GM19372 (cell line): Measurements from ENCODE around the gene APBB3.
"Not testable (repeated sequence)": the region's sequence is repeated elsewhere in the genome, so short reads cannot be mapped to it uniquely, and the experiment has no call there.

ENCODE experiments used
- ATAC-seq: cut with Tn5 transposase; IDR thresholded peaks from one replicate; pipeline ENCODE4 v1.9.1; 2021; ENCODE audit warnings: mild to moderate bottlenecking, low read depth, moderate library complexity; ENCODE audit not compliant: unreplicated experiment

The APBB3 gene, protein sequence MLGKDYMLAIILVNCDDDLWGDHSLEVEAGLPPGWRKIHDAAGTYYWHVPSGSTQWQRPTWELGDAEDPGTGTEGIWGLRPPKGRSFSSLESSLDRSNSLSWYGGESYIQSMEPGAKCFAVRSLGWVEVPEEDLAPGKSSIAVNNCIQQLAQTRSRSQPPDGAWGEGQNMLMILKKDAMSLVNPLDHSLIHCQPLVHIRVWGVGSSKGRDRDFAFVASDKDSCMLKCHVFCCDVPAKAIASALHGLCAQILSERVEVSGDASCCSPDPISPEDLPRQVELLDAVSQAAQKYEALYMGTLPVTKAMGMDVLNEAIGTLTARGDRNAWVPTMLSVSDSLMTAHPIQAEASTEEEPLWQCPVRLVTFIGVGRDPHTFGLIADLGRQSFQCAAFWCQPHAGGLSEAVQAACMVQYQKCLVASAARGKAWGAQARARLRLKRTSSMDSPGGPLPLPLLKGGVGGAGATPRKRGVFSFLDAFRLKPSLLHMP

DNA sequence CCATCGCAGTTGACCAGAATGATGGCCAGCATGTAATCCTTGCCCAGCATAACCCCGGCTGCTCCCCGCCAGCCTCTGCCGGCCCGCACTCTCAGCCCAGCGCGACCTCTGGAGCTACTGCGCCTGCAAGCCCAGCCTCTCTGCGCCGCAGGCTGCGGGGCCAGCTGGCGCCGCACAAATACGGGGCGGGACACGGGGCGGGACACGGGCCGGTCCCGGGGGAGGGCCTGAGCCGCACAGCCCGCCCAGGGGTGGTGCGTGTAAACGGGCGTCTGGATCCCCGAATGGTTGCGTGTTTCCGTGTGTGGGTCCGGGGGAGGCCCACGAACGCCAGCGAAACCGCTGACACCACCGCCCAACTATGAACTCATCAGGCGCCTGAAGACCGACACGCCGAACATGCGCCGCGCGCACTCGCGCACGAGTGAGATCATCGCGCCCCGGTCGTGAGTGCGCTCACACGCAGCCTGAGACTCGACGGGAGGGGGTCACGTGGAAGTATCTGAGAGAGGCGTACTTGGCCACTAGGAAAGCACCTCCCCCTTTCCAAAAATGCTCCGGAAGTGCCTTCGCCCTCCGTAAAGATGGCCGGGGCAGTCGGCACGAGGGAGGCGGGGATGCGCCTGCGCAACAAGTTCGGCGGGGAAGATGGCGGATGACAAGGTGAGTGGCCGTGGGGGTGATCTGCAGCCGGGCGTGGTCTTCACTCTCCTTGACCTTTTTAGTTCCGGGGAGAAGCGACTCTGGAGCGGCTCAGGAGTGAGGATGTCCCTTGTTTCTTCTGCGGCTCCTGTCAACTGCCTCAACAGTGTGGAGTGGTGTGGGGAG, at the start of gene APBB3, which contains the start of gene SLC35A4:
Gene APBB3, minus strand, starts transcription at position 403 of the 828 bp plus-strand sequence. Its CDS starts 353 bp downstream, at position 50.
Gene SLC35A4, plus strand, starts transcription at position 633 of the 828 bp plus-strand sequence. CDS start 2,342 bp downstream, outside the sequence.
- ATAC-seq: peak; percentile 88

DNA sequence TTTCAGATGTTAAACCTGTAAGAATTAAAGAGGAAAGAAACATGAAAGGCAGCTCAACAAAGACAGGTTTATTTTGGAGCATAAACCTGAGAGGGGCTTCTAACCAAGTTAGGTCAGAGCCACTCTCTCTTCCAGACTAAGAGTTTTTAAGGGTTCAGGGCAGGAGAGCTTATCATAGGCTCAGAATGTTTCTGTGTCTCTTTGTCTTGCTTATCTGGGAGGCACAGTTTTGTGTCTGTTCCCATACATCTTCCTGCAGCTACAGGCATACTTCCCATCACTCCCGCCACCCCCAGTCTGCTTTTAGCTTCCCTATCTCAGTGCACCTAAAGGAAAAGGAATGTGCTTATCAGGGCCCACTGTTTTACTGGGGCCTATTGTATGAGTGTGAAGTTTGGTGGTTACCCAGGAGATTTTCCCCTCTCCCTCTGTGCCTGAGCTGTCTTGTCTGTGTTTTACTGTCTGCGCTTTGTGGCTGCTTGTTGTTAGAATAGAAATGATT, 46.7 kb upstream of the APBB3 start:
- ATAC-seq: no peak

DNA sequence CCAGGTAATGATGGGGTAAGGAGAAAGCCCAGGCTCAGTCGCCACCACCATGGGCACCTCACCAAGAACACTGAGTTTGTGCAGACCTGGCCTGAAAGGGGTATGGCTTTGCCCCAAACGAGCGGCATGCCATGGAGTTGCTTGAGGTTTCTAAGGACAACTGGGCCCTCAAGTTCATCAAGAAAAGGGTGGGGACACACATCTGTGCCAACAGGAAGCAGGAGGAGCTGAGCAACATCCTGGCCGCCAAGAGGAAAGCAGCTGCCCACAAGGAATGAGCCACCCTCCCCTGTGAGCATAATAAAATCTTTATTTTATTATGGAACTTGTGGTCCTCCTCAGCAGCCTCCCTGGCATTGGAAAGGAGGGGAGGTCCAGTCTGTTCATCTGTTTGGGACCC, 44.7 kb upstream of the APBB3 start:
- ATAC-seq: no peak

DNA sequence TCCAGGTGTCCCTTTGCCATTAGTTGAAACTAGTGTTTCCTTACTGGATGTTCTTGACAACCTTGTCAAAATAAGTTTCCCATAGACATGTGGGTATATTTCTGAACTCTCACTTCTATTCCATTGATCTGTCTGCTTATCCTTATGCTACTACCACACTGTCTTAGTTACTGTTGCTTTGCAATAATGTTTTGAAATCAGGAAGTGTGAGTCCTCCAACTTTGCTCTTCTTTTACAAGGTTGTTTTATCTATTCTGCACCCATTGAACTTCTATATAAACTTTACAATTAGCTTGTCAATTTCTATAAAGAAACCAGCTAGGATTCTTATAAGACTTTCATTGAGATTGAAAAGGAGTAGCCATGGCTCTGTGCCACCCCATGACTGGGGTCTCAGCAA, 44.3 kb upstream of the APBB3 start:
- no peak for ATAC-seq

DNA sequence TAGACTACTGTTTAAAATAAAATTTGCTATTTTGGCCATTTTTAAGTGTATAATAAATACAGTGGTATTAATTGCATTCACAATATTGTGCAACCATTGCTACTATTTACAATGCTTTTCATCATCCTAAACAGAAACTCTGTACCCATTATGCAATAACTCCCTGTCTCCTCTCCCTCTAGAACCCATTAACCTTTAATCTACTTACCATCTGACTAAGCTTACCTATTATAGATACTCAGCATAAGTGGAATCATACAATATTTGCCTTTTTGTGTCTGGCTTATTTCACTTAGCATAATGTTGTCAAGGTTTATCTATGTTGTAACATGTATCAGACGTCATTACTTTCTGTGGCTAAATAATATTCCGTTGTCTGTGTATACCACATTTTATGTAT, 42.6 kb upstream of the APBB3 start:
- no peak for ATAC-seq

DNA sequence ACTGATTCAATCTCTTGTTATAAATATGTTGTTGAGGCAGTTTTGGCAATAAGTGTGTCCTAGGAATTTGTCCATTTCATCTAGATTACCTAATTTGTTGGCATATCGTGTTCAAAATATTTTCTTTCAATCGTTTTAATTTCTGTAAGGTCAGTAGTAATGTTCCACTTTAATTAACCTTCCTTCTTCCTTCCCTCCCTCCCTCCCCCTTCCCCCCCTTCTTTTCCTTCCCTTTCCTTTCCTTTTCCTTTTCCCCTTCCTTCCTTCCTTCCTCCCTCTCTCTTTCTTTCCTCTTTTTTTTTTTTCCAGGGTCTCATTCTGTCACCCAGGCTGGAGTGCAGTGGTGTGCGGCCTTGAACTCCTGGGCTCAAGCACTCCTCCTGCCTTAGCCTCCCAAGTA, 41.5 kb upstream of the APBB3 start:
- no peak for ATAC-seq

DNA sequence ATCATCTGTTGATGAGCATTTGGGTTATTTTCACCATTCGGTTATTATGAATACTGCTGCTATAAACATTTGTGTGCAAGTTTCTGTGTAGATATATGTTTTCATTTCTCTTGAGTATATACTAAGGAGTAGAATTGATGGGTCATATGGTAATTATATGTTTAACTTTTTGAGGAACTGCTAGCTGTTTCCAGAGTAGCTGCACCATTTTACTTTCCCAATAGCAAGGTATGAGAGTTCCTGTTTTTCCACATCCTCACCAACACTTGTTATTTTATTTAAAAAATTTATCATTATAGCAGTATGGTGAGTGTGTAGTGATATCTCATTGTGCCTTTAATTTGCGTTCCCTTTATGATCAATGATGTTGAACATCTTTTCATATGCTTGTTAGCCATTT, 39.3 kb upstream of the APBB3 start:
- no peak for ATAC-seq

DNA sequence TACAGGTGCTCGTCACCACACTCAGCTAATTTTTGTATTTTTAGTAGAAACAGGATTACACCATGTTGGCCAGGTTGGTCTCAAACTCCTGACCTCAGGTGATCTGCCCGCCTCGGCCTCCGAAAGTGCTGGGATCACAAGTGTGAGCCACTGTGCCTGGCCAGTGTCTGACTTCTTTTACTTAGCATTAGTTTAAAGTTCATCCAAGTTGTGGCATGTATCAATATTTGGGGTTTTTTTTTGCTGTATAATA, 39.0 kb upstream of the APBB3 start:
- ATAC-seq: not testable (repeated sequence)

DNA sequence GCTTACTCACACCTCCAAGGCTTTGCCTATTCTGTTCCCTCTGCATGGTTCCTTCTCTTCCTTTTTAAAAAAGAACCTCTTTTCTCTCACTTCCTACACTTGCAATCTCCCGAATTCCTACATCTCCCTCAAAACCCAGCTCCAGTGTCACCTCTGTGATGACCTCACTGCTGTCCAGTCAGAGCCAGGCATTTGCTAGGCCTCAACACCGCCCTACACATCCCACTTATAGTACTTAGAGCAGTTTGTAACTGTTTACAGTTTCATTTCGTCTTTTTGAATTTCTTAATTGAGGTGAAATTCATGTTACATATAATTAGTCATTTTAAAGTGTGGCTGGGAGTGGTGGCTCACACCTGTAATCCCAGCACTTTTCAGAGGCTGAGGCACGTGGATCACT, 37.7 kb upstream of the APBB3 start:
- no peak for ATAC-seq

DNA sequence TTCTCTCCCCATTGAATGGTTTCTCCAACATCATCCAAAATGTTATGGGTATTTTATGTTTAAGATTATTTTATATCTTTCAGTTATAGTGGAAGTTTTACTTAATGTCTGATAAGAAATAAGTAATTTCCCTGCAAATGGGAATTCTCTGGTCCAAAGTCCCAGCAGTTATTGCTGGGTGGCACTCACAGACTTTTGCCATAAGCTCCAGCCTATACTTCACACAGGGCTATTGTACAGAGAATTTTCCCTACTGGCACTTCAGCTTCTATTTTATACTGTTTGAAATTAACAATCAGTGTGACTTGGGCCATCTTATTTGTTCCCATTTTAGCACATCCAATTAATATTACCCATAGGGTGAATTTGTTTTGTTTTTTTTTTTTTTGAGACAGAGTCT, 35.7 kb upstream of the APBB3 start:
- ATAC-seq: no peak

DNA sequence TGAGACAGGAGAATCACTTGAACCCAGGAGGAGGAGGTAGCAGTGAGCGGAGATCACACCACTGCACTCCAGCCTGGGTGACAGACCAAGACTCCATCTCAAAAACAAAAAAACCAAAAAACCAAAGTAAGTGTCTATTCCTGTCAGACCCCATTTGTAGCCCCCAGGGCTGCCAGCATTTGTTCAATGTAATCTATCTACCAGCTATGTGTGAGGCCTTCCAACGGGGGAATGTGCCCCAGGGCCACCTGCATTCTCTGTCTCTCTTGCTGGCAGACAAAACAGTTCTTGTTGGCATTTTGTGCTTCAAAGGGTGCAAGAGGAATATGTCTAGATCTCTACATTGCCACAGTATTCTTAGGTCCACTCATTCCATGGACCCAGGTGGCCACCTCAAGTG, 34.4 kb upstream of the APBB3 start:
- ATAC-seq: no peak

DNA sequence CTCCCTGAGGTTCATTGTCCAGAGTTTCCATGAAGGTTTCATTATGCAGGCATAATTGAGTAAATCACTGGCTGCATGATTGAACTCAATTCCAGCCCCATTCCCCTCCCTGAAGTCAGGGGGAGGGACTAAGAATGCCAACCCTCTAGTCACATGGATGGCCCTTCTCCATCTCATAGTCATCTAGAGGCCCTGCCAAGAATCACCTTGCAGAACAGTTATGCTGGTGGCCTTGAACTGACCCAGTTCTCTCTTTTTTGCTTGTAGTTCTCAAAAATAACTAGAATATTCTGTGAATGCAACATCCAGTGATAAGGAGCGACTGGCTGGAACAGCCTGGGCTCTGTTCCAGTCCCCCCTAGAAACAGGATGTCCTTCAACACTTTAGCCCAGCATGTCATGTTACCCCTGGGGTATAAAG, 31.9 kb upstream of the APBB3 start:
- ATAC-seq: no peak

DNA sequence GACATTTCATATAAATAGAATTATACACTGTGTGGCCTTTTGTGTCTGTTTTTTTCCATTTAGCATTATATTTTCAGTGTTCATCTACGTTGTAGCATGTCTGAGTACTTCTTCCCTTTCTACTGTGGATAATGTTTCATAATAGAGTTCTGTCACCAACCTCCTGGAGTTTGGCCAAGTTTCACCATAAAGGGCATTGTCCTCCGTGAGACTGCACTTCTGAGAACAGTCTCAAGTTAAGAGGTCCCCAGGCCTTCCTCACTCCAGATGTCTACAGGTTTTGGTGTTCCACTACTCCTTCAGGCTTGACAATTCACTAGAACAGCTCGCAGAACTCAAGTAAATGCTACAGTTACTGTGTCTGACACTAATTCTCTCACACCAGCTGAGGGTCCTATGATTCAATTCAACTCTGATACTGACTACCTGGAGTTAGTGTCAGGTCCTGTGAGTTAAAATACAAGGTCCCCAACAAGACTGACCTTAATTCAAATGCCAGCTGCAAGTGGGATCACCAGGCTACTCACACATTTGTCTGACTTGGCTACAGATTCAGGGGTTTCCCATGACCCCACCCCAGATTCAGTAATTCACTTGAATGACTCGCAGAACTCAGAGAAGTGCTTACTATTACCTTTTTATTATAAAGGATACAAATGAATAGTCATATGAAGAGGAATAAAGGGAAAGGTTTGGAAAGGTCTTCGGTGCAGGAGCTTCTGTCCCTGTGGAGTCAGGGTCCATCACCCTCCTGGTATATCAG, 31.3 kb upstream of the APBB3 start:
- ATAC-seq: no peak

DNA sequence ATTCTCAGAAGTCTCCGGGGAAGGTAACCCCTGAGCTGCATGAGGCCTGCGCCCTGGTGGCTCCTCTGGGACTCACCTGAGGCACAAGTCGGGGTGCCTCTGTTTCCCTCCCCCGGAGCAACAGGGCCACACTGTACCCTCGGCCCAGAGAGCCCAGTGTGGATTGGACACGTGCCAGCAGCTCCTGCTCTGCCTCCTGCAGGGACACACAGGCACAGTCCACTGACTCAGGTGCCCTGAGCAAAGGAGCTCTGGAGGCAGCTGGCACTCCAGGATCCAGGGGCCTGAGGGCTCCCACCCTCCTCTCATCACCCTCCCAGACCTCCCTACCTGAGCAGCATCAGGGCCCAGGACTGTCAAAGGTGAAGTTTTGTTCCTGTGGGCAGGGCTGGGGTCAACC, 29.8 kb upstream of the APBB3 start:
- no peak for ATAC-seq

DNA sequence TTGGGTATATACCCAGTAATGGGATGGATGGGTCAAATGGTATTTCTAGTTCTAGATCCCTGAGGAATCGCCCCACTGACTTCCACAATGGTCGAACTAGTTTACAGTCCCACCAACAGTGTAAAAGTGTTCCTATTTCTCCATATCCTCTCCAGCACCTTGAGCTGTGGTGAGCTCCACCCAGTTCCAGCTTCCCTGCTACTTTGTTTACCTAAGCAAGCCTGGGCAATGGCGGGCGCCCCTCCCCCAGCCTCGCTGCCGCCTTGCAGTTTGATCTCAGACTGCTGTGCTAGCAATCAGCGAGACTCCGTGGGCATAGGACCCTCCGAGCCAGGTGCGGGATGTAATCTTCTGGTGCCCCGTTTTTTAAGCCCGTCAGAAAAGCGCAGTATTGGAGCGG, 28.7 kb upstream of the APBB3 start:
- ATAC-seq: not testable (repeated sequence)

DNA sequence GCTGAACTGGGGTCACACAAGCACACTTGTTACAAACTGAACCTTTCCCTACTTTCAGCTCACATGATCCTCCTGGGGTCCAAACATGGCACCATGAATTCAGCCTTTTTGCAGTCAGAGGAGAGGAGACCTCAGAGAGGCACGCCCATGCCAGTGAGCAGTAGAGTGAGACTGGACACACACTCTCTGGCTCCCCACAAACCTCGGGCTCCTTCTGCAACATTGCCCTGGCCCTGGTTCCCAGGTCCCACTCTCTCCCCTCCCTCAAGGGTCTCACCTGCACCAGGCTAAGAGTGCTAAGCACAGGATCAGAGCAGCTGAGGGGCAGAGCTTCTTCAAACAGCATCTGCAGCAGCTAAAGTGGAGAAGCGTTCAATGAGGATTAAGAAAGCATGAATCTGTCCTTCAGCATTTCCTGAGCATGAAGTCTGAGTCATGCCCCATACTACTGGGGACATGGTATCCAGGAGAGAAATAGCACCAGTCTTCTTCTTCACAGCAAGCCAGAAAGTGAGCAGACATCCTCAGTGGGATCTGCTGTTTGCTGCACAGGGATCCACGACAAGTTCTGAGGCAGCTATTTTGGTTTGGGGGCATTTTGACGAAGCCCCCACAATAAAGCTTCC, 27.5 kb upstream of the APBB3 start:
- no peak for ATAC-seq

DNA sequence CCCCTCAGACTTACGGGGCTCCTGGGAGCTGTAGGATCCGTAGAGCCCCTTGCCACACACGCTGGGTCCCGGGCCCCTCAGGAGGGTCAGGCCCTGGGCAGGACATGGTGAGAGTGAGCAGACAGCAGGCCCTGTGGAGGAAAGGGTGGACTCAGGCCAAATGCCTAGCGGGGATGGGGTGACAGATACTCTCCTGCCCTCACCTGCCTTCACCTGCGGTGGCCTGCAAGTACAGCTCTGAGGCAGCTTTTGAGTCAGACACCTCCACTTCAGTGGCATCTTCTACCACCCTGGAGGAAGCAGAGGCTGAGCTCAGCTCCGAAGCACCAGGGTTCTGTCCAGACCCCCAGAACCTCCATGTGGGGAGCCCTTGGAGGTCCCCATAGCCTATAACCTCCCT, 26.5 kb upstream of the APBB3 start:
- no peak for ATAC-seq

DNA sequence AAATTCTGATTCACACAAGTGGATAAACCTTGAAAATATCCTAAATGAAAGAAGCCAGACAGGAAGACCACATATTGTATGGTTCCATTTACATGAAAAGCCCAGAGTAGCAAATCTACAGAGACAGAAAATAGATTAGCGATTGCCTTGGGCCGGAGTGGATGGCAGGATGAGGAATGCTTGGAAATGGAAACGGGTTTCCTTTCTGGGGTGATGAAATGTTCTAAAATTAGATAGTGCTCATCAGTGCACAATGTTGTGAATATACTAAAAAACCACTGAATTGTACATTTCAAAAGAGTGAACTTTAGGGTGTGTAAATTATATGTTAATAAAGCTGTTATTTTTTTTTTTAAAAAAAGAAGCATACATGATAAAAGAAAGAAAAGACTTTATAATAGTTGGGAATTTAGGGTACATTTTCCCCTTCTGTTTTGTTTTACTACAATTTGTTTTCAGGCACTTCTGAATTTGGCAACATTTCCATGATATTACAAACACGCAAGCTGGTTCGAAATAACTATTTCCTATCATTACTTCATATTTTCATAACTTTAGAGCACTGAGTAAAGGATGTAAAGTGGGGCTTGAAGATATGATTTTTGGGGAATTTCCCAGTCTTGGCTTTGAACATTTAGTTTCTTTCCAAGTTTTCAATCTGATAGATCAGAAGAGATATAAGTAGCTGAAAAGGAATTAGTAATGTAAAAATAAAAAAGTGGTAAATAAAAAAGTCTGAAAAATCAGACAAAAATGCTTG, 24.1 kb upstream of the APBB3 start:
- no peak for ATAC-seq

DNA sequence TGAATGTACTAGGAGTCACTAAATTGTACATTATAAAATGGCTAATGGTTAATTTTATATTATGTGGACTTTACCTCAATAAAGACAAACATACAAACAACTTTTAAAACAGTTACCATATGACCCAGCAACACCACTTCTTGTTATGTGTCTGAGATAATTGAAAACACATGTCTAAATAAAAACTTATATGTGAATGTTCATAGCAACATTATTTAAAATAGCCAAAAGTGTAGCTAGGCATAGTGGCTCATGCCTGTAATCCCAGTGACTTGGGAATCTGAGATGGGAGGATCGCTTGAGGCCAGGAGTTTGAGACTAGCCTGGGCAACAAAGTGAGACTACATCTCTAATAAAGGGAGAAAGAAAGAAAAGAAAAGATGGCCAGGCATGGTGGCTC, 23.1 kb upstream of the APBB3 start:
- no peak for ATAC-seq
